ENCODE measurements around the gene PPTC7.
"Not testable (repeated sequence)": the region's sequence is repeated elsewhere in the genome, so short reads cannot be mapped to it uniquely, and the experiment has no call there.

PPTC7 gene

GRCh38 chr12:110561471-110562201, 21.5 kb downstream of the PPTC7 start:
- Histone ChIP-seq H3K4me1 (ENCODE audit: insufficient read depth, low read length, severe bottlenecking) (peaks cover 52% of the 10 kb centered on the region), H3K27ac (ENCODE audit: low read depth, low read length, poor library complexity, severe bottlenecking) (peak overlapping the region; percentile 78), H3K27me3 (ENCODE audit: insufficient read depth, low read length) (no peaks in the 10 kb centered on the region), H4K20me1 (ENCODE audit: insufficient read depth, low read length) (no peaks in the 10 kb centered on the region), H3K9ac (ENCODE audit: low read length) (no peak overlapping the region), H3K4me3 (ENCODE audit: low read depth, low read length, poor library complexity, severe bottlenecking) (no peak overlapping the region), H3K79me2 (ENCODE audit: insufficient read depth, low read length) (peaks cover 82% of the 10 kb centered on the region), H3K9me3 (ENCODE audit: low read length) (no peaks in the 10 kb centered on the region), H3K4me2 (ENCODE audit: low read length) (peak overlapping the region; percentile 53; the same call in 1 of the 2 replicates), H3F3A (ENCODE audit: insufficient read depth, low read length) (no peaks in the 10 kb centered on the region), H2AFZ (ENCODE audit: low read length) (no peak overlapping the region), H3K9me2 (ENCODE audit: low read depth, low read length) (no peaks in the 10 kb centered on the region), H3K36me3 (ENCODE audit: insufficient read depth, low read length) (peaks cover 11% of the 10 kb centered on the region)
- no peak for TF ChIP-seq EZH2 (IDR thresholded peaks at IDR 0.05; ENCODE audit: borderline replicate concordance, low read length)
- TF ChIP-seq, protein P1, sequence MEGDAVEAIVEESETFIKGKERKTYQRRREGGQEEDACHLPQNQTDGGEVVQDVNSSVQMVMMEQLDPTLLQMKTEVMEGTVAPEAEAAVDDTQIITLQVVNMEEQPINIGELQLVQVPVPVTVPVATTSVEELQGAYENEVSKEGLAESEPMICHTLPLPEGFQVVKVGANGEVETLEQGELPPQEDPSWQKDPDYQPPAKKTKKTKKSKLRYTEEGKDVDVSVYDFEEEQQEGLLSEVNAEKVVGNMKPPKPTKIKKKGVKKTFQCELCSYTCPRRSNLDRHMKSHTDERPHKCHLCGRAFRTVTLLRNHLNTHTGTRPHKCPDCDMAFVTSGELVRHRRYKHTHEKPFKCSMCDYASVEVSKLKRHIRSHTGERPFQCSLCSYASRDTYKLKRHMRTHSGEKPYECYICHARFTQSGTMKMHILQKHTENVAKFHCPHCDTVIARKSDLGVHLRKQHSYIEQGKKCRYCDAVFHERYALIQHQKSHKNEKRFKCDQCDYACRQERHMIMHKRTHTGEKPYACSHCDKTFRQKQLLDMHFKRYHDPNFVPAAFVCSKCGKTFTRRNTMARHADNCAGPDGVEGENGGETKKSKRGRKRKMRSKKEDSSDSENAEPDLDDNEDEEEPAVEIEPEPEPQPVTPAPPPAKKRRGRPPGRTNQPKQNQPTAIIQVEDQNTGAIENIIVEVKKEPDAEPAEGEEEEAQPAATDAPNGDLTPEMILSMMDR (IDR thresholded peaks at IDR 0.05; ENCODE audit: low read length) = no peak

DNA sequence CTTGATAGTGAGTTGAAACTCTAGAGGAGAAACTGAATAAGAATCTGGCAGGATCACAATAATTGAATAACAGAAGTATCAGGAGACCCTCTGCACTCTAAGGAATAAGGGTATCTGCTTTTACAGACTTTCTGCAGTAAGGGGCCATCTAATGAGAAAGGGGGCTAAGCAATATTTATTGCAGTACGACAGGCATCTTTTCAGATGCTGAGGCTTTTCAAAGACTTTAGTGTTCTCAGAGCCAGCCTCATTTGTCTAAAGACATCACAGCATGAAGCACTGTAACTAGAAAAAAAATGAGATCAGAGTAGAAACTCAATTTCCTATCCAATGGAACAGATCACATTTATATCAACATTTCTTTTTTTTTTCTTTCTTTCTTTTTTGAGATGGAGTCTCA, 22.2 kb downstream of the PPTC7 start:
- Histone ChIP-seq H3K9me3 (ENCODE audit: low read length) (no peaks in the 10 kb centered on the region), H3K27me3 (ENCODE audit: insufficient read depth, low read length) (no peaks in the 10 kb centered on the region), H3K4me1 (ENCODE audit: insufficient read depth, low read length, severe bottlenecking) (peaks cover 52% of the 10 kb centered on the region), H3K4me3 (ENCODE audit: low read depth, low read length, poor library complexity, severe bottlenecking) (no peak overlapping the region), H3K27ac (ENCODE audit: low read depth, low read length, poor library complexity, severe bottlenecking) (no peak overlapping the region), H3K36me3 (ENCODE audit: insufficient read depth, low read length) (peaks cover 11% of the 10 kb centered on the region), H3K9me2 (ENCODE audit: low read depth, low read length) (no peaks in the 10 kb centered on the region), H2AFZ (ENCODE audit: low read length) (no peak overlapping the region), H3K4me2 (ENCODE audit: low read length) (no peak overlapping the region), H3F3A (ENCODE audit: insufficient read depth, low read length) (no peaks in the 10 kb centered on the region), H3K9ac (ENCODE audit: low read length) (no peak overlapping the region), H4K20me1 (ENCODE audit: insufficient read depth, low read length) (no peaks in the 10 kb centered on the region), H3K79me2 (ENCODE audit: insufficient read depth, low read length) (peaks cover 82% of the 10 kb centered on the region)
- TF ChIP-seq, protein P1 (IDR thresholded peaks at IDR 0.05; ENCODE audit: low read length) = no peak
- no peak for TF ChIP-seq EZH2 (IDR thresholded peaks at IDR 0.05; ENCODE audit: borderline replicate concordance, low read length)

- Histone ChIP-seq H3K4me3 (ENCODE audit: low read depth, low read length, poor library complexity, severe bottlenecking) (no peak overlapping the region), H4K20me1 (ENCODE audit: insufficient read depth, low read length) (no peaks in the 10 kb centered on the region), H3K4me2 (ENCODE audit: low read length) (no peak overlapping the region)
Measured at GRCh38 chr12:110560048-110560447, 23.1 kb downstream of the PPTC7 start.

DNA sequence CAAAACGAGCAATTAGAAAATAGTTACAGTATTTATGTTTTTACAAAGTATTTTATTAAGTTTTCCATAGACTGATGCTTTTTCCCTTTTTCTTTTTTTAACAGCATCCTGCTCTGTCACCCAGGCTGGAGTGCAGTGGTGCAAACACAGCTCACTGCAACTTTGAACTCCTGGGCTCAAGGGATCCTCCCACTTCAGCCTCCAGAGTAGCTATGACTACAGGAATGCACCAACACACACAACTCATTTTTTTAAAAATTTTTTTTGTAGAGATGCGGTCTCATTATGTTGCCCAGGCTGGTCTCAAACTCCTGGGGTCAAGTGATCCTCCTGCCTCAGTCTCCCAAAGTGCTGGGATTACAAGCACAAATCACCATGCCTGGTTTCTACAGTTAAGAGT, 24.2 kb downstream of the PPTC7 start:
- H3K4me3 ChIP-seq (ENCODE audit: low read depth, low read length, poor library complexity, severe bottlenecking); H2AFZ ChIP-seq (ENCODE audit: low read length); H3K9me2 ChIP-seq (ENCODE audit: low read depth, low read length); H3K9me3 ChIP-seq (ENCODE audit: low read length); H4K20me1 ChIP-seq (ENCODE audit: insufficient read depth, low read length); H3K4me2 ChIP-seq (ENCODE audit: low read length); H3K9ac ChIP-seq (ENCODE audit: low read length); H3K27ac ChIP-seq (ENCODE audit: low read depth, low read length, poor library complexity, severe bottlenecking); H3F3A ChIP-seq (ENCODE audit: insufficient read depth, low read length); H3K27me3 ChIP-seq (ENCODE audit: insufficient read depth, low read length): not testable (repeated sequence)
- peaks cover 11% of the 10 kb centered on the region for H3K36me3 ChIP-seq (ENCODE audit: insufficient read depth, low read length)
- H3K79me2 ChIP-seq (ENCODE audit: insufficient read depth, low read length) = peaks cover 89% of the 10 kb centered on the region
- H3K4me1 ChIP-seq (ENCODE audit: insufficient read depth, low read length, severe bottlenecking) = peaks cover 42% of the 10 kb centered on the region

More at GRCh38 chr12:110560048-110560447, 23.1 kb downstream of the PPTC7 start:
- Histone ChIP-seq H3K4me1 (ENCODE audit: insufficient read depth, low read length, severe bottlenecking) (peaks cover 49% of the 10 kb centered on the region), H3F3A (ENCODE audit: insufficient read depth, low read length) (no peaks in the 10 kb centered on the region), H3K27ac (ENCODE audit: low read depth, low read length, poor library complexity, severe bottlenecking) (no peak overlapping the region), H3K9me3 (ENCODE audit: low read length) (no peaks in the 10 kb centered on the region), H3K9me2 (ENCODE audit: low read depth, low read length) (no peaks in the 10 kb centered on the region), H3K27me3 (ENCODE audit: insufficient read depth, low read length) (no peaks in the 10 kb centered on the region), H2AFZ (ENCODE audit: low read length) (no peak overlapping the region), H3K9ac (ENCODE audit: low read length) (no peak overlapping the region), H3K79me2 (ENCODE audit: insufficient read depth, low read length) (peaks cover 85% of the 10 kb centered on the region), H3K36me3 (ENCODE audit: insufficient read depth, low read length) (peaks cover 11% of the 10 kb centered on the region)
- no peak for TF ChIP-seq EZH2 (IDR thresholded peaks at IDR 0.05; ENCODE audit: borderline replicate concordance, low read length)
- TF ChIP-seq, protein P1 (IDR thresholded peaks at IDR 0.05; ENCODE audit: low read length) = no peak
